Kidney (tissue), 14 donors: Measurements from ENCODE around the gene PHF12. TPM values are rescaled to one million over a fixed set of nuclear protein-coding genes. Genes with fewer than 3 reads are reported as not detected.
"Not testable (repeated sequence)": the region's sequence is repeated elsewhere in the genome, so short reads cannot be mapped to it uniquely, and the experiment has no call there.

Experiments
- DNase-seq, 5 donors: peaks; one replicate each; pipeline ENCODE4 v3.0.0-alpha.2; 2013 to 2020
- FAIRE-seq: peaks from 2 replicates; lab custom pipeline; 2012; peaks lifted over from hg19 to GRCh38; lab: Jason Lieb, UNC
- H3K27ac ChIP-seq, 2 donors: one replicate each; pipeline ENCODE4 v1.7.0; 2013; ENCODE audit warnings: low read depth in 2 of 2, low read length in 2 of 2, inconsistent platforms in 1 of 2
- H3K27me3 ChIP-seq: one replicate; pipeline ENCODE4 v1.7.1; 2013; ENCODE audit warnings: low read length, inconsistent platforms; ENCODE audit not compliant: control insufficient read depth, insufficient read depth
- H3K36me3 ChIP-seq, 3 donors: one replicate each; pipeline versions ENCODE4 v1.7.0 to v1.7.1; 2013; ENCODE audit warnings: low read length in 3 of 3, control low read depth in 1 of 3, inconsistent platforms in 1 of 3; ENCODE audit not compliant: insufficient read depth in 3 of 3, control insufficient read depth in 2 of 3
- H3K4me1 ChIP-seq, 3 donors: one replicate each; pipeline versions ENCODE4 v1.7.0 to v1.7.1; 2013; ENCODE audit warnings: low read length in 3 of 3, inconsistent platforms in 1 of 3, low read depth in 1 of 3; ENCODE audit not compliant: control insufficient read depth in 2 of 3, insufficient read depth in 2 of 3
- H3K4me3 ChIP-seq, 3 donors: one replicate each; pipeline versions ENCODE4 v1.7.0 to v1.8.1; 2013; ENCODE audit warnings: low read length in 3 of 3, control low read depth in 1 of 3, inconsistent platforms in 1 of 3
- H3K9ac ChIP-seq, 3 donors: one replicate each; pipeline versions ENCODE4 v1.7.0 to v1.7.1; 2013; ENCODE audit warnings: low read length in 3 of 3, control low read depth in 1 of 3, inconsistent platforms in 1 of 3
- H3K9me3 ChIP-seq, 3 donors: one replicate each; pipeline versions ENCODE4 v1.7.0 to v1.7.1; 2013; ENCODE audit warnings: low read length in 3 of 3, control low read depth in 1 of 3, inconsistent platforms in 1 of 3; ENCODE audit not compliant: control insufficient read depth in 2 of 3, insufficient read depth in 1 of 3
- CTCF ChIP-seq: IDR thresholded peaks from 3 replicates; pipeline ENCODE4 v1.5.1; 2012; ENCODE audit warnings: mild to moderate bottlenecking, moderate library complexity, borderline replicate concordance; ENCODE audit not compliant: insufficient read depth; ENCODE audit errors: extremely low read depth
- intact Hi-C: fragments of 100-400 bp; cut with DNase I; formaldehyde crosslinking; loops from one replicate; pipeline ENCODE4 v1.11.1; 2022
- polyA plus RNA-seq: library from polyadenylated mRNA; stranded (reverse); fragments of 350-450 nt; fragmentation: Illumina TruSeq; extraction: RNeasy Lipid Tissue Mini Kit (QIAGEN cat#74804); gene quantifications from one replicate; pipeline ENCODE4 v1.2.3, GENCODE V29; 2014; ENCODE audit warnings: low read depth, low replicate concordance; ENCODE audit not compliant: insufficient read depth
- total RNA-seq: library from RNA; stranded (reverse); fragmentation: NEBNext Ultra II Directional; extraction: Animal tissue kit (Norgen Biotek cat#: 25700); gene quantifications from one replicate; pipeline ENCODE4 v1.2.1, GENCODE V29; 2021
- donor health status: control.
- donor health status: control.
- donor health status: control.
- donor health status: control.
- donor health status: control.
- donor health status: DM: yes; HTN: yes; CAD: no.
- donor health status: Normal renal cell carcinoma (clear cell type).

PHF12 gene
- total and polyA plus RNA-seq, 2 donors from 2014 or later, result 8.8 to 50.4 TPM

GRCh38 chr17:28904800-28905199 is 46.5 kb downstream of the PHF12 start:
- Histone ChIP-seq H3K27ac (no peak overlapping the region), H3K36me3 (peaks cover 11 to 37% (median 24%) of the 10 kb centered on the region in 3 donors), H3K4me1 (peaks cover 0 to 17% (median 3%) of the 10 kb centered on the region in 3 donors), H3K9me3 (no peaks in the 10 kb centered on the region), H3K9ac (no peak overlapping the region), H3K4me3 (no peak overlapping the region), H3K27me3 (no peaks in the 10 kb centered on the region)
- intact Hi-C loops, result no loop called here
- DNase-seq (no peak), FAIRE-seq (no peak)
- TF ChIP-seq CTCF, result no peak

- H3K4me3 ChIP-seq, result peak overlapping the region in 1 of 3 donors; percentile 61
- DNase-seq, H3K27ac ChIP-seq, FAIRE-seq, H3K27me3 ChIP-seq, H3K9ac ChIP-seq, intact Hi-C loops, H3K9me3 ChIP-seq: not testable (repeated sequence)
- H3K36me3 ChIP-seq, result peaks cover 4 to 26% (median 17%) of the 10 kb centered on the region in 3 donors
- peaks cover 0 to 17% (median 3%) of the 10 kb centered on the region in 3 donors for H3K4me1 ChIP-seq
Measured at GRCh38 chr17:28903546-28903841, 47.8 kb downstream of the PHF12 start.

GRCh38 chr17:28902819-28903545 is 48.3 kb downstream of the PHF12 start, which contains the start of gene DHRS13:
TSS of gene DHRS13 (minus strand) at chr17:28903079. CDS start at chr17:28902944, 135 bp downstream.
- DNase-seq (peak; percentile 94 to 97 (median 96)), FAIRE-seq (no peak)
- H3K27me3 ChIP-seq, result no peaks in the 10 kb centered on the region
- intact Hi-C loops, result no loop called here
- peak within 1 kb of the TSS; percentile 61 to 70 (median 62) for H3K4me3 ChIP-seq
- peak within 1 kb of the TSS in 2 of 3 donors; percentile 32 to 75 for H3K9ac ChIP-seq
- peaks cover under 1 to 21% (median 13%) of the 10 kb centered on the region in 3 donors for H3K36me3 ChIP-seq
- H3K27ac ChIP-seq, result peak within 1 kb of the TSS; percentile 84
- peak; percentile 81 for TF ChIP-seq CTCF
- H3K9me3 ChIP-seq, result no peaks in the 10 kb centered on the region
- peaks cover 0 to 20% (median 6%) of the 10 kb centered on the region in 3 donors for H3K4me1 ChIP-seq
